ENCODE data around the gene SCRN2.

SCRN2 gene

DNA sequence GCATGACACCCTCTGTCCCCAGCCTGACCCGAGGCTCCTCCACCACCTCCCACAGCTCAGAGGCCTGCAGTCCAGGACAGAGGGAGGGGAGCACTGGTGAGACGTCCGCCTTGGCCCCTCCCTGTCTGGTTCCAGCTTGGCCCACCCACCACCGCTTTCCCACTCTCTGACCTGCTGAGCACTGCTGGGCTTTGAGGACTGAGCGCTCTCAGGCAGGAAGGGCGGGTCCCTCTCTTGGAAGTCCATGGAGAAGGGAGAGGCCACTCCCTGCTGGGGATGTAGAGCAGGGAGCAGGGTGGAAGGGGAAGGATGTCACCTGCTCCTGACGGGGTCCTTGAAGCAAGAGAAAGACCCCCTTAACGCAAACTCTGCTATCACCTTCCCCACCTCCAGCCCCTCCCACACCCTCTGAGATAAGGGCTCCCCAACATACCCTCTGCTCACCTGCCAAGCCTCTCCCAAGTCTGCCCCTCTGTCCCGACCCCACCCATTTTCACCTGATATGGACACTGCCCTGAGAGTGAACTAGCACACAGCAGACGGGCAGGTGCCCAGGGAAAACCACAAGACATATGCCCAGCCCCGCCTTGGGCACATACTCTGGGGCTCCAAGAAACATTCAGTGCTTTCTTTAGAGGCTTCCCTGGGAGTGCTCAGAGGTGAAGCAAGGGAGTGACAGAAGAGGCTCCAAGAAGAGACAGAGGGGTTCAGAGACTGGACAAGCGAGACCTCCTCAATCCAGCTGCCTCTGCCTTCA is 20.9 kb downstream of the SCRN2 start:
- Histone ChIP-seq H3K36me3 (peaks cover 60% of the 10 kb centered on the region), H3K27ac (no peak overlapping the region), H3K27me3 (no peaks in the 10 kb centered on the region), H3K4me1 (ENCODE audit: control insufficient read depth in 1 of 2, insufficient read depth in 1 of 2, low read depth in 1 of 2, low read length in 1 of 2) (peaks cover 13 to 25% of the 10 kb centered on the region in 2 experiments), H3K9me3 (no peaks in the 10 kb centered on the region), H3K4me3 (ENCODE audit: low read depth in 1 of 2, low read length in 1 of 2) (no peak overlapping the region)
- TF ChIP-seq, protein P1, sequence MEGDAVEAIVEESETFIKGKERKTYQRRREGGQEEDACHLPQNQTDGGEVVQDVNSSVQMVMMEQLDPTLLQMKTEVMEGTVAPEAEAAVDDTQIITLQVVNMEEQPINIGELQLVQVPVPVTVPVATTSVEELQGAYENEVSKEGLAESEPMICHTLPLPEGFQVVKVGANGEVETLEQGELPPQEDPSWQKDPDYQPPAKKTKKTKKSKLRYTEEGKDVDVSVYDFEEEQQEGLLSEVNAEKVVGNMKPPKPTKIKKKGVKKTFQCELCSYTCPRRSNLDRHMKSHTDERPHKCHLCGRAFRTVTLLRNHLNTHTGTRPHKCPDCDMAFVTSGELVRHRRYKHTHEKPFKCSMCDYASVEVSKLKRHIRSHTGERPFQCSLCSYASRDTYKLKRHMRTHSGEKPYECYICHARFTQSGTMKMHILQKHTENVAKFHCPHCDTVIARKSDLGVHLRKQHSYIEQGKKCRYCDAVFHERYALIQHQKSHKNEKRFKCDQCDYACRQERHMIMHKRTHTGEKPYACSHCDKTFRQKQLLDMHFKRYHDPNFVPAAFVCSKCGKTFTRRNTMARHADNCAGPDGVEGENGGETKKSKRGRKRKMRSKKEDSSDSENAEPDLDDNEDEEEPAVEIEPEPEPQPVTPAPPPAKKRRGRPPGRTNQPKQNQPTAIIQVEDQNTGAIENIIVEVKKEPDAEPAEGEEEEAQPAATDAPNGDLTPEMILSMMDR (IDR thresholded peaks at IDR 0.05): no peak

DNA sequence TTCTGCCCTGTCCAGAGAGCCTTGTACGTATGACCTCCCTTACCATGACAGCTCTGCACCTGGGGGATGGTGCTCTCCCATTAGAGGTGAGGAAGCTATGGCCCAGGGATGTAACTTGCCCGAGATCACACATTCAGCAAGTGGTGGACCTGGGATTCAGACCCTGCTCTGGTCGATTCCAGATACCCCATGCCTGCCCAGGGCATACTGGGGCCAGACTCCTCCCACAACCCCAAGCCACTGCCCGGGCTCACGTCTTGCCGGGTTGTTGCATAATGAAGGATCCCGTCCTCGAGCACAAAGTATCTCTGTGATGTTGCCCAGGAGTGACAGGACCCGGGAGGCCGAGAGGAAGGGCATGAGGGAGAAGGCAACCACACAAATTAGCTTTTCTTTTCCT is 21.6 kb downstream of the SCRN2 start:
- Histone ChIP-seq H3K36me3 (peaks cover 61% of the 10 kb centered on the region), H3K4me1 (ENCODE audit: control insufficient read depth in 1 of 2, insufficient read depth in 1 of 2, low read depth in 1 of 2, low read length in 1 of 2) (peaks cover 13 to 25% of the 10 kb centered on the region in 2 experiments), H3K9me3 (no peaks in the 10 kb centered on the region), H3K4me3 (ENCODE audit: low read depth in 1 of 2, low read length in 1 of 2) (no peak overlapping the region), H3K27ac (no peak overlapping the region), H3K27me3 (no peaks in the 10 kb centered on the region)
- TF ChIP-seq, protein P1 (IDR thresholded peaks at IDR 0.05): no peak

DNA sequence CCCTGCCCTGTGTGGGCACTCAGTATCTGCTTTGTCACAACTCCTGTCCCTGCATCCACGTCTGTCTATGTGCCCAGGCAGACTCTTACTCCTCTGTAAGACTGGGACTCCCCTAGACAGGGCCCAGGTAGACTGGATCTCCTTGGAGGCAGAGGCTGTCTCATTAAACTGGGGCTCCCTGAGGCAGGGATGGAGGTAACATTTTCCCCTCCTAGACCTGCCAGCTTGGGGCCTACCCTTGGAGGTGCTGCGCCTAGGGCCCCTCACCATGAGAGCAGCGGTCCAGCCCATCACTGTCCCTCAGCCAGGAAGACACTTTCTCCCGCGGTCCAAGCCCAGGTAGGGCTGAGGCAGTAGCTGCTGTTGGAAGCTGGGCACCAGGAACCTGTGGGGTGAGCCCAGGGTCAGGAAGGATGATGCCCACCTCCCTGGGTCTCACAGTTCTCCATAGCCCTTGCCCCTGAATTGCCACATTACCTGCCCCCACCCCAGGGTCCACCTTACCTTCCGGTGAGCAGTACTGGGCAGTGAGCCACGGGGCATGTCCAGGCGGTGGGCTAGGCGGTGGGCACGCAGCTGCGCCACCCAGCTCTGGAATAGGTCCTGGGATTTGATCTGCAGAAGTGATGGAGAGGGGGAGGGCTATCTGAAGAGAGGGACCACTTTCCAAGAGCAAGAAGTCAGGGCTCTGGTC is 22.9 kb downstream of the SCRN2 start:
- Histone ChIP-seq H3K36me3 (peaks cover 61% of the 10 kb centered on the region), H3K4me3 (ENCODE audit: low read depth in 1 of 2, low read length in 1 of 2) (no peak overlapping the region), H3K27ac (no peak overlapping the region), H3K9me3 (no peaks in the 10 kb centered on the region), H3K4me1 (ENCODE audit: control insufficient read depth in 1 of 2, insufficient read depth in 1 of 2, low read depth in 1 of 2, low read length in 1 of 2) (peaks cover 13 to 25% of the 10 kb centered on the region in 2 experiments), H3K27me3 (no peaks in the 10 kb centered on the region)
- TF ChIP-seq, protein P1 (IDR thresholded peaks at IDR 0.05): no peak

DNA sequence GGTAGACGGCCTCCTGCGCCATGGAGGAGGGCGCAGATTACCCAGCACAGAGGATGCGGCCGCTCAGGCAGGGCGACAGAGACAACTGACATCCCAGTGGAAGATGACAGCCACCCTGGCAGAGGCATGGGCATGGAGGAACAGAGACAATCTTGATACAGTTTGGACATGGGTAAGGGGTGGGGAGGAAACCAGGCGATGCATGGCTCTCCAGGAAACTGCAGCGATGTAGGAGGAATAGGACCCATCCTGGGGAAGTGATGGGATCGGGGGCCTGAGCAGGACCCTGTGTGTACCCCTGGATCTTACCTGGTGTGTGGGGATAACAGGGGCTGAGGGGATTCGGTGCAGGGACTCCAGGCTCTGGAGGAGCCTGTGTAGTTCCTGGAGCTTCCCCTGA is 24.1 kb downstream of the SCRN2 start:
- no peak overlapping the region for H3K4me3 ChIP-seq (ENCODE audit: low read depth in 1 of 2, low read length in 1 of 2)
- peaks cover 13 to 22% of the 10 kb centered on the region in 2 experiments for H3K4me1 ChIP-seq (ENCODE audit: control insufficient read depth in 1 of 2, insufficient read depth in 1 of 2, low read depth in 1 of 2, low read length in 1 of 2)
- H3K27me3 ChIP-seq: no peaks in the 10 kb centered on the region
- TF ChIP-seq, protein P1 (IDR thresholded peaks at IDR 0.05): no peak
- H3K9me3 ChIP-seq: no peaks in the 10 kb centered on the region
- no peak overlapping the region for H3K27ac ChIP-seq
- peaks cover 71% of the 10 kb centered on the region for H3K36me3 ChIP-seq

DNA sequence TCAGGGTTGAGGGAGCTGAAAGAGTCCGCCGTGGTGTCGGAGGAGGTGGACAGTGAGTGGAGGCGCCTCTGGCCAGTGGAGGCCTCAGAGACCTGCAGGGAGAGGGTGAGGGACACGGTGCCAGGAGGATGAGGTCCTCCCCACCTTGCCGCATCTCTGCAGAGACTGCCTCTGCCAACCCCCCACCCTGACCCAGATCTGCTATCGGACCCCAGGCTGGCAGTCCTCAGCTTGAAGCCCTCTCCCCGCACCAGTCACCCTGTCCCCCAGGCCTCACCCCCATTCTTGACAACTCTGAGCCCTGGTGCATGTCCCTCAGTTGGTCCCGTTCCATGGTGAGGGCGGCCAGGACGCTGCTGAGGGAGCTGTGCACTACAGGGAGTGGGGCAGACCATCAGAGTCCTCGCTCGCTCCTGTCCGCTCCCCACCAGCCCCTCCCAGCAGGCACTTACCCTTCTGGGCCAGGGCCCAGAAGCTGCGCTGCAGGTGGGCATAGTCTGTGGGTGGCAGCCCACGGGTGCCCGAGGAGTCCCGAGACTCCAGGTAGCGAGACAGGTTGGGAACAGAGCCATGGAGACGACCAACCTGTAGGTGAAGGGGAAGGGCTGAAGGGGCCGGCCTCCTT is 24.9 kb downstream of the SCRN2 start:
- Histone ChIP-seq H3K36me3 (peaks cover 77% of the 10 kb centered on the region), H3K9me3 (no peaks in the 10 kb centered on the region), H3K27ac (no peak overlapping the region), H3K4me1 (ENCODE audit: control insufficient read depth in 1 of 2, insufficient read depth in 1 of 2, low read depth in 1 of 2, low read length in 1 of 2) (peaks cover 6 to 15% of the 10 kb centered on the region in 2 experiments), H3K4me3 (ENCODE audit: low read depth in 1 of 2, low read length in 1 of 2) (no peak overlapping the region), H3K27me3 (no peaks in the 10 kb centered on the region)
- TF ChIP-seq, protein P1 (IDR thresholded peaks at IDR 0.05): no peak
